Uterus (tissue), 2 donors: ENCODE data around the gene FOXO1.

ENCODE experiments used
- CTCF ChIP-seq, 4 experiments: fragments of 200-600 bp in 2 of 4; fragments of 450-650 bp in 2 of 4; sonication (generic) in 2 of 4; IDR thresholded peaks; one replicate each; pipeline ENCODE4 v1.5.1; 2016 to 2019; ENCODE audit warnings: antibody characterized with exemption in 4 of 4, mild to moderate bottlenecking in 2 of 4, moderate library complexity in 1 of 4
- POLR2A ChIP-seq, 2 donors: fragments of 450-650 bp; IDR thresholded peaks; one replicate each; pipeline ENCODE4 v1.6.1; 2016; ENCODE audit warnings: antibody characterized with exemption in 2 of 2, mild to moderate bottlenecking in 1 of 2, moderate library complexity in 1 of 2

- TF ChIP-seq CTCF (IDR thresholded peaks at IDR 0.05) (peak in 2 of 4 experiments; percentile 7 to 8), POLR2A (IDR thresholded peaks at IDR 0.05) (peak; percentile 97 to 100)
Measured at GRCh38 chr13:40666045-40666932, at the start of gene FOXO1.
